Measurements from ENCODE around the gene MCTP1.

GRCh38 chr5:94945656-94946055 is 339.2 kb downstream of the MCTP1 start:
- TF ChIP-seq KLF9 (CRISPR knock-in tag; IDR thresholded peaks at IDR 0.05; ENCODE audit: low read depth): no peak
- no peak for TF ChIP-seq FOXK2 (IDR thresholded peaks at IDR 0.05)
- no peak for TF ChIP-seq ZNF552 (CRISPR knock-in tag; IDR thresholded peaks at IDR 0.05; ENCODE audit: borderline replicate concordance)
- no peak for TF ChIP-seq SIN3A (IDR thresholded peaks at IDR 0.05; ENCODE audit: borderline replicate concordance, low read depth, low read length)
